Neuronal stem cell (in vitro differentiated cells): ENCODE data around the gene ACBD6.

Source experiments
- DNase-seq: peaks from one replicate; pipeline ENCODE4 v3.0.0-alpha.2; 2013; ENCODE audit warnings: low spot score
- H2AFZ ChIP-seq: one replicate; pipeline ENCODE4 v1.6.1; 2013; ENCODE audit warnings: mild to moderate bottlenecking, low read length, inconsistent platforms
- H2AK5ac ChIP-seq: 2 replicates; pipeline ENCODE4 v1.6.1; 2013; ENCODE audit warnings: low read depth, mild to moderate bottlenecking, inconsistent platforms, low read length, moderate library complexity, mixed read lengths
- H2BK120ac ChIP-seq: 2 replicates; pipeline ENCODE4 v1.6.1; 2013; ENCODE audit warnings: low read depth, mild to moderate bottlenecking, inconsistent platforms, low read length, moderate library complexity, mixed read lengths
- H2BK12ac ChIP-seq: one replicate; pipeline ENCODE4 v1.6.1; 2013; ENCODE audit warnings: low read length, inconsistent platforms
- H2BK15ac ChIP-seq: 2 replicates; pipeline ENCODE4 v1.6.1; 2013; ENCODE audit warnings: mild to moderate bottlenecking, low read length, inconsistent platforms, mixed read lengths
- H2BK5ac ChIP-seq: one replicate; pipeline ENCODE4 v1.6.1; 2013; ENCODE audit warnings: inconsistent platforms, mild to moderate bottlenecking, low read length, moderate library complexity
- H3K14ac ChIP-seq: one replicate; pipeline ENCODE4 v1.6.1; 2013; ENCODE audit warnings: low read length, inconsistent platforms
- H3K18ac ChIP-seq: 2 replicates; pipeline ENCODE4 v1.6.1; 2013; ENCODE audit warnings: low read length, inconsistent platforms
- H3K23ac ChIP-seq: 2 replicates; pipeline ENCODE4 v1.6.1; 2013; ENCODE audit warnings: low read depth, mild to moderate bottlenecking, mixed read lengths, low read length, inconsistent platforms; ENCODE audit not compliant: poor library complexity
- H3K27ac ChIP-seq: replicated peaks from 3 replicates; pipeline ENCODE4 v1.5.1; 2013; ENCODE audit warnings: low read length, inconsistent platforms
- H3K27me3 ChIP-seq, 3 experiments: 2 replicates each; pipeline ENCODE4 v1.6.1; 2013; ENCODE audit warnings: low read length in 3 of 3, mild to moderate bottlenecking in 2 of 3, inconsistent platforms in 1 of 3, low read depth in 1 of 3, mixed read lengths in 1 of 3, moderate library complexity in 1 of 3; ENCODE audit not compliant: control insufficient read depth in 3 of 3, insufficient read depth in 3 of 3
- H3K36me3 ChIP-seq, 2 donors: replicated peaks in 1 of 2; 2 replicates each; pipeline ENCODE4 v1.6.1; 2013; ENCODE audit warnings: low read length in 2 of 2; ENCODE audit not compliant: control insufficient read depth in 2 of 2, insufficient read depth in 2 of 2
- H3K4ac ChIP-seq: 2 replicates; pipeline ENCODE4 v1.6.1; 2013; ENCODE audit warnings: inconsistent platforms, mild to moderate bottlenecking, low read length, moderate library complexity
- H3K4me1 ChIP-seq, 2 donors: 1 replicate in 1 of 2; 2 replicates in 1 of 2; pipeline ENCODE4 v1.6.1; 2013; ENCODE audit warnings: low read length in 2 of 2, low read depth in 1 of 2; ENCODE audit not compliant: control insufficient read depth in 2 of 2, insufficient read depth in 1 of 2
- H3K4me2 ChIP-seq: one replicate; pipeline ENCODE4 v1.6.1; 2013; ENCODE audit warnings: mild to moderate bottlenecking, low read length, inconsistent platforms; ENCODE audit not compliant: insufficient read depth, poor library complexity, severe bottlenecking
- H3K4me3 ChIP-seq, 2 donors: 2 replicates each; pipeline ENCODE4 v1.5.1; 2013; ENCODE audit warnings: low read length in 2 of 2, mild to moderate bottlenecking in 2 of 2, inconsistent platforms in 1 of 2, moderate library complexity in 1 of 2
- H3K79me1 ChIP-seq: one replicate; pipeline ENCODE4 v1.6.1; 2013; ENCODE audit warnings: low read depth, mild to moderate bottlenecking, inconsistent platforms, low read length, moderate library complexity
- H3K9ac ChIP-seq: one replicate; pipeline ENCODE4 v1.6.1; 2013; ENCODE audit warnings: mild to moderate bottlenecking, low read depth, low read length, inconsistent platforms; ENCODE audit not compliant: poor library complexity
- H3K9me3 ChIP-seq, 2 donors: replicated peaks in 1 of 2; 2 replicates each; pipeline versions ENCODE3 to v1.6.1; 2013; ENCODE audit warnings: low read length in 2 of 2, mild to moderate bottlenecking in 2 of 2, inconsistent platforms in 1 of 2, low read depth in 1 of 2, mixed read lengths in 1 of 2, moderate library complexity in 1 of 2; ENCODE audit not compliant: control insufficient read depth in 2 of 2, insufficient read depth in 1 of 2
- H4K8ac ChIP-seq: one replicate; pipeline ENCODE4 v1.6.1; 2013; ENCODE audit warnings: low read depth, mild to moderate bottlenecking, inconsistent platforms, low read length, moderate library complexity
- H4K91ac ChIP-seq: one replicate; pipeline ENCODE4 v1.6.1; 2013; ENCODE audit warnings: low read length, low read depth, mild to moderate bottlenecking, inconsistent platforms; ENCODE audit not compliant: poor library complexity
- WGBS, 2 donors: extraction: QIAGEN DNeasy Blood & Tissue Kit; methylation state at CpG; one replicate each; pipeline ENCODE4 v1.1.7; 2013; ENCODE audit warnings: missing lambda C conversion rate in 2 of 2, mixed read lengths in 1 of 2; ENCODE audit not compliant: insufficient read length in 2 of 2, insufficient replicate concordance in 1 of 2; ENCODE audit errors: extremely low coverage in 2 of 2; 5-methylcytosine and 5-hydroxymethylcytosine counted together

ACBD6 gene

GRCh38 chr1:180262628-180263488 lies 239.5 kb downstream of the ACBD6 start:
- no peaks in the 10 kb centered on the region for H3K9me3 ChIP-seq
- WGBS, 2 donors: no CpG with 5 or more reads among the region's 12 CpGs
- H3K9ac ChIP-seq: no peak overlapping the region
- H2BK12ac ChIP-seq: no peak overlapping the region
- no peak overlapping the region for H4K8ac ChIP-seq
- no peak overlapping the region for H3K4ac ChIP-seq
- no peak overlapping the region for H3K4me3 ChIP-seq
- peaks cover 0 to 19% (median 2%) of the 10 kb centered on the region in 3 experiments for H3K27me3 ChIP-seq
- H3K23ac ChIP-seq: no peak overlapping the region
- no peak overlapping the region for H3K4me2 ChIP-seq
- no peak overlapping the region for H4K91ac ChIP-seq
- H3K27ac ChIP-seq: no peak overlapping the region
- DNase-seq: no peak
- no peak overlapping the region for H2BK120ac ChIP-seq
- H3K18ac ChIP-seq: peak overlapping the region; percentile 78
- peak overlapping the region; percentile 82 for H2BK15ac ChIP-seq
- H3K36me3 ChIP-seq: no peaks in the 10 kb centered on the region
- H2AK5ac ChIP-seq: no peak overlapping the region
- H2AFZ ChIP-seq: no peak overlapping the region
- peaks cover 2% of the 10 kb centered on the region for H3K79me1 ChIP-seq
- peaks cover 3 to 7% of the 10 kb centered on the region in 2 donors for H3K4me1 ChIP-seq
- no peak overlapping the region for H3K14ac ChIP-seq
- H2BK5ac ChIP-seq: peak overlapping the region; percentile 32

- H3K79me1 ChIP-seq: no peaks in the 10 kb centered on the region
- no peak for DNase-seq
- no peak overlapping the region for H2BK5ac ChIP-seq
- H4K8ac ChIP-seq: no peak overlapping the region
- H3K27ac ChIP-seq: no peak overlapping the region
- no peak overlapping the region for H2BK120ac ChIP-seq
- H4K91ac ChIP-seq: no peak overlapping the region
- no peak overlapping the region for H3K23ac ChIP-seq
- H2AK5ac ChIP-seq: no peak overlapping the region
- H3K27me3 ChIP-seq: peaks cover 0 to 27% (median 2%) of the 10 kb centered on the region in 3 experiments
- H2BK15ac ChIP-seq: no peak overlapping the region
- no peak overlapping the region for H3K4me3 ChIP-seq
- H3K9me3 ChIP-seq: no peaks in the 10 kb centered on the region
- H2BK12ac ChIP-seq: no peak overlapping the region
- H3K4me1 ChIP-seq: peaks cover 0 to 5% of the 10 kb centered on the region in 2 donors
- WGBS, 2 donors: no CpG with 5 or more reads among the region's 7 CpGs
- H2AFZ ChIP-seq: no peak overlapping the region
- H3K14ac ChIP-seq: no peak overlapping the region
- no peak overlapping the region for H3K9ac ChIP-seq
- no peak overlapping the region for H3K4ac ChIP-seq
- no peak overlapping the region for H3K18ac ChIP-seq
- no peaks in the 10 kb centered on the region for H3K36me3 ChIP-seq
- no peak overlapping the region for H3K4me2 ChIP-seq
Measured at GRCh38 chr1:180261524-180262155, 240.7 kb downstream of the ACBD6 start.

- H3K4ac ChIP-seq: no peak overlapping the region
- no peak overlapping the region for H2AFZ ChIP-seq
- H3K27ac ChIP-seq: no peak overlapping the region
- peaks cover 0 to 5% of the 10 kb centered on the region in 2 donors for H3K4me1 ChIP-seq
- H3K9ac ChIP-seq: no peak overlapping the region
- no peak overlapping the region for H4K91ac ChIP-seq
- H3K79me1 ChIP-seq: no peaks in the 10 kb centered on the region
- no peak overlapping the region for H3K4me3 ChIP-seq
- no peaks in the 10 kb centered on the region for H3K36me3 ChIP-seq
- no peaks in the 10 kb centered on the region for H3K9me3 ChIP-seq
- H3K4me2 ChIP-seq: no peak overlapping the region
- H3K27me3 ChIP-seq: peaks cover 0 to 33% (median 2%) of the 10 kb centered on the region in 3 experiments
- no peak overlapping the region for H2BK5ac ChIP-seq
- WGBS, 2 donors: no CpG with 5 or more reads among the region's 10 CpGs
- peak overlapping the region; percentile 22 for H3K18ac ChIP-seq
- H2BK12ac ChIP-seq: no peak overlapping the region
- H2BK120ac ChIP-seq: no peak overlapping the region
- H2BK15ac ChIP-seq: no peak overlapping the region
- DNase-seq: no peak
- no peak overlapping the region for H4K8ac ChIP-seq
- H3K23ac ChIP-seq: no peak overlapping the region
- H2AK5ac ChIP-seq: peak overlapping the region; percentile 12
- H3K14ac ChIP-seq: no peak overlapping the region
Measured at GRCh38 chr1:180261030-180261429, 241.3 kb downstream of the ACBD6 start.

GRCh38 chr1:180260541-180260940 lies 241.8 kb downstream of the ACBD6 start:
- no peaks in the 10 kb centered on the region for H3K79me1 ChIP-seq
- H3K18ac ChIP-seq: peak overlapping the region; percentile 39
- no peak overlapping the region for H3K4me3 ChIP-seq
- H3K9me3 ChIP-seq: no peaks in the 10 kb centered on the region
- H2AFZ ChIP-seq: no peak overlapping the region
- DNase-seq: no peak
- H2BK15ac ChIP-seq: peak overlapping the region; percentile 60
- no peak overlapping the region for H3K27ac ChIP-seq
- WGBS, 2 donors: no CpG with 5 or more reads among the region's 13 CpGs
- peak overlapping the region; percentile 65 for H3K23ac ChIP-seq
- H4K8ac ChIP-seq: no peak overlapping the region
- no peak overlapping the region for H2BK120ac ChIP-seq
- no peak overlapping the region for H2BK5ac ChIP-seq
- H3K14ac ChIP-seq: no peak overlapping the region
- peaks cover 0 to 5% of the 10 kb centered on the region in 2 donors for H3K4me1 ChIP-seq
- peak overlapping the region; percentile 46 for H2BK12ac ChIP-seq
- H3K4ac ChIP-seq: no peak overlapping the region
- no peak overlapping the region for H3K4me2 ChIP-seq
- peak overlapping the region; percentile 79 for H2AK5ac ChIP-seq
- no peak overlapping the region for H3K9ac ChIP-seq
- H4K91ac ChIP-seq: no peak overlapping the region
- no peaks in the 10 kb centered on the region for H3K36me3 ChIP-seq
- peaks cover 0 to 38% (median 2%) of the 10 kb centered on the region in 3 experiments for H3K27me3 ChIP-seq
